Panc1 (cell line): ENCODE data around the gene CCDC146. TPM values are rescaled to one million over a fixed set of nuclear protein-coding genes. Genes with fewer than 3 reads are reported as not detected.

Experiments used
- ATAC-seq: fragments of 200-7000 bp; cut with Tn5 transposase; 2 replicates; pipeline ENCODE4 v1.9.1; 2020; ENCODE audit warnings: mild to moderate bottlenecking, moderate library complexity
- BruUV-seq: library from RNA; stranded (reverse); fragments of 400-500 nt; replicated peaks from 2 replicates; lab custom pipeline; 2021; lab: Mats Ljungman, UMichigan
- CTCF ChIA-PET: fragments of 300-600 bp; sonication (Branson Sonifier 250); formaldehyde crosslinking; loops from one replicate; lab custom pipeline; 2022; ENCODE audit warnings: antibody characterized with exemption; lab: Charles Lee
- POLR2A ChIA-PET: fragments of 300-600 bp; sonication (Branson Sonifier 250); formaldehyde crosslinking; loops from one replicate; lab custom pipeline; 2022; ENCODE audit warnings: antibody characterized with exemption; lab: Charles Lee
- DNase-seq: peaks from one replicate; pipeline ENCODE4 v3.0.0-alpha.2; 2010; ENCODE audit warnings: low read depth, low spot score
- H3K27ac ChIP-seq: 2 replicates; pipeline ENCODE4 v1.5.1; 2011; ENCODE audit warnings: mild to moderate bottlenecking, low read length, inconsistent platforms
- H3K27me3 ChIP-seq: fragments of 200-500 bp; sonication (Bioruptor generic); 2 replicates; pipeline ENCODE4 v1.6.0; 2014; ENCODE audit warnings: low read length, inconsistent platforms; ENCODE audit not compliant: control insufficient read depth, insufficient read depth
- H3K36me3 ChIP-seq: fragments of 200-500 bp; sonication (Bioruptor generic); 2 replicates; pipeline ENCODE4 v1.5.1; 2014; ENCODE audit warnings: inconsistent platforms, mild to moderate bottlenecking, low read length, moderate library complexity; ENCODE audit not compliant: control insufficient read depth, insufficient read depth
- H3K4me1 ChIP-seq: 2 replicates; pipeline ENCODE4 v1.5.1; 2011; ENCODE audit warnings: inconsistent platforms, mild to moderate bottlenecking, low read length, moderate library complexity; ENCODE audit not compliant: control insufficient read depth, insufficient read depth
- H3K4me3 ChIP-seq, 2 experiments: 2 replicates each; pipeline ENCODE4 v1.5.1; 2011 to 2012; ENCODE audit warnings: low read depth in 2 of 2, low read length in 2 of 2, mild to moderate bottlenecking in 2 of 2, inconsistent platforms in 1 of 2, moderate library complexity in 1 of 2
- H3K9me3 ChIP-seq: fragments of 200-500 bp; sonication (Bioruptor generic); 2 replicates; pipeline ENCODE4 v1.5.1; 2014; ENCODE audit warnings: low read depth, mild to moderate bottlenecking, inconsistent platforms, low read length, moderate library complexity; ENCODE audit not compliant: control insufficient read depth, insufficient read depth
- POLR2AphosphoS5 ChIP-seq: IDR thresholded peaks from 2 replicates; pipeline ENCODE4 v1.6.1; 2012; ENCODE audit warnings: mild to moderate bottlenecking, low read depth, low read length, moderate library complexity
- SIN3A ChIP-seq: IDR thresholded peaks from 2 replicates; pipeline ENCODE4 v1.6.1; 2012; ENCODE audit warnings: low read depth, mild to moderate bottlenecking, low read length, moderate library complexity, borderline replicate concordance; ENCODE audit not compliant: insufficient read depth
- TCF7L2 ChIP-seq: IDR thresholded peaks from 2 replicates; pipeline ENCODE4 v1.6.1; 2011; ENCODE audit warnings: mild to moderate bottlenecking, low read depth, low read length, inconsistent platforms
- in situ Hi-C: cut with HindIII; loops from 2 replicates; pipeline ENCODE4 v1.10.0; 2016; ENCODE audit warnings: low sequenced_read_pairs, low pct_unique_long_range_greater_than_20kb
- intact Hi-C: fragments of 100-400 bp; cut with micrococcal nuclease; formaldehyde crosslinking; loops from one replicate; pipeline ENCODE4 v1.10.0; 2022; ENCODE audit not compliant: unreplicated experiment
- total RNA-seq: library from RNA; stranded (reverse); gene quantifications from one replicate; pipeline ENCODE4 v1.2.1, GENCODE V29; 2021; ENCODE audit not compliant: unreplicated experiment
- TF ChIP-seq, protein P1 (sequence below), 2 experiments: IDR thresholded peaks; 2 replicates each; pipeline ENCODE4 v1.6.1; 2011 to 2012; ENCODE audit warnings: low read depth in 2 of 2, control low read depth in 1 of 2, low read length in 1 of 2, mild to moderate bottlenecking in 1 of 2, moderate library complexity in 1 of 2; ENCODE audit not compliant: insufficient read depth in 1 of 2
- TF ChIP-seq, protein P2 (sequence below): fragments of 450-650 bp; IDR thresholded peaks from 2 replicates; pipeline ENCODE4 v1.5.1; 2017; ENCODE audit warnings: mild to moderate bottlenecking

Gene CCDC146
- total RNA-seq, 1 experiment from 2014 or later: 1.2 TPM

DNA sequence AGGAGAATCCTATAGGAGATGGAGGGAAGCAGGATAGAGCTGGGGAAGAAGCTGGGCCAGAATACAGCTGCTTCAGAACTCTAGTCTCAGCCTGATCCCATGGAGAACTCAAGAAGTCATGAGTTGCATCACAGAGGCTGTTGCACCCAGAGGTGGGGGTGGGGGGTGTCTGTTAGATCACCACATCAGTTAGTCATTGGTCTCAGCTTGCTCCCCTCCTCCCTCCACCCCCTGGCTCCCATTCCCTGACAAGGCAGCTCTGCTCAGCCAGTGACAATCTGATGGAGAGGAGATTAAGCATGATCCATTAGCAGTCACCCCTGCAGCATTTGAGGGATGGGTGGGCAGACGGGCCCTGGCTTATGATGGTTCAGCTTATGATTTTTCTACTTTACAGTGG is 135.6 kb downstream of the CCDC146 start:
- intact Hi-C loops: no loop called here
- Histone ChIP-seq H3K27ac (no peak overlapping the region), H3K4me3 (no peak overlapping the region), H3K4me1 (no peaks in the 10 kb centered on the region), H3K36me3 (no peaks in the 10 kb centered on the region), H3K27me3 (no peaks in the 10 kb centered on the region; the same call in 1 of the 2 replicates), H3K9me3 (no peaks in the 10 kb centered on the region)
- DNase-seq (no peak), ATAC-seq (no peak)
- no peak for TF ChIP-seq SIN3A
- TF ChIP-seq TCF7L2: no peak
- no peak for TF ChIP-seq POLR2AphosphoS5
- TF ChIP-seq, protein P1, sequence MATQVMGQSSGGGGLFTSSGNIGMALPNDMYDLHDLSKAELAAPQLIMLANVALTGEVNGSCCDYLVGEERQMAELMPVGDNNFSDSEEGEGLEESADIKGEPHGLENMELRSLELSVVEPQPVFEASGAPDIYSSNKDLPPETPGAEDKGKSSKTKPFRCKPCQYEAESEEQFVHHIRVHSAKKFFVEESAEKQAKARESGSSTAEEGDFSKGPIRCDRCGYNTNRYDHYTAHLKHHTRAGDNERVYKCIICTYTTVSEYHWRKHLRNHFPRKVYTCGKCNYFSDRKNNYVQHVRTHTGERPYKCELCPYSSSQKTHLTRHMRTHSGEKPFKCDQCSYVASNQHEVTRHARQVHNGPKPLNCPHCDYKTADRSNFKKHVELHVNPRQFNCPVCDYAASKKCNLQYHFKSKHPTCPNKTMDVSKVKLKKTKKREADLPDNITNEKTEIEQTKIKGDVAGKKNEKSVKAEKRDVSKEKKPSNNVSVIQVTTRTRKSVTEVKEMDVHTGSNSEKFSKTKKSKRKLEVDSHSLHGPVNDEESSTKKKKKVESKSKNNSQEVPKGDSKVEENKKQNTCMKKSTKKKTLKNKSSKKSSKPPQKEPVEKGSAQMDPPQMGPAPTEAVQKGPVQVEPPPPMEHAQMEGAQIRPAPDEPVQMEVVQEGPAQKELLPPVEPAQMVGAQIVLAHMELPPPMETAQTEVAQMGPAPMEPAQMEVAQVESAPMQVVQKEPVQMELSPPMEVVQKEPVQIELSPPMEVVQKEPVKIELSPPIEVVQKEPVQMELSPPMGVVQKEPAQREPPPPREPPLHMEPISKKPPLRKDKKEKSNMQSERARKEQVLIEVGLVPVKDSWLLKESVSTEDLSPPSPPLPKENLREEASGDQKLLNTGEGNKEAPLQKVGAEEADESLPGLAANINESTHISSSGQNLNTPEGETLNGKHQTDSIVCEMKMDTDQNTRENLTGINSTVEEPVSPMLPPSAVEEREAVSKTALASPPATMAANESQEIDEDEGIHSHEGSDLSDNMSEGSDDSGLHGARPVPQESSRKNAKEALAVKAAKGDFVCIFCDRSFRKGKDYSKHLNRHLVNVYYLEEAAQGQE (IDR thresholded peaks at IDR 0.05; ENCODE audit: insufficient read depth in 1 of 2, low read depth in 2 of 2, low read length in 1 of 2): no peak
- TF ChIP-seq, protein P2, sequence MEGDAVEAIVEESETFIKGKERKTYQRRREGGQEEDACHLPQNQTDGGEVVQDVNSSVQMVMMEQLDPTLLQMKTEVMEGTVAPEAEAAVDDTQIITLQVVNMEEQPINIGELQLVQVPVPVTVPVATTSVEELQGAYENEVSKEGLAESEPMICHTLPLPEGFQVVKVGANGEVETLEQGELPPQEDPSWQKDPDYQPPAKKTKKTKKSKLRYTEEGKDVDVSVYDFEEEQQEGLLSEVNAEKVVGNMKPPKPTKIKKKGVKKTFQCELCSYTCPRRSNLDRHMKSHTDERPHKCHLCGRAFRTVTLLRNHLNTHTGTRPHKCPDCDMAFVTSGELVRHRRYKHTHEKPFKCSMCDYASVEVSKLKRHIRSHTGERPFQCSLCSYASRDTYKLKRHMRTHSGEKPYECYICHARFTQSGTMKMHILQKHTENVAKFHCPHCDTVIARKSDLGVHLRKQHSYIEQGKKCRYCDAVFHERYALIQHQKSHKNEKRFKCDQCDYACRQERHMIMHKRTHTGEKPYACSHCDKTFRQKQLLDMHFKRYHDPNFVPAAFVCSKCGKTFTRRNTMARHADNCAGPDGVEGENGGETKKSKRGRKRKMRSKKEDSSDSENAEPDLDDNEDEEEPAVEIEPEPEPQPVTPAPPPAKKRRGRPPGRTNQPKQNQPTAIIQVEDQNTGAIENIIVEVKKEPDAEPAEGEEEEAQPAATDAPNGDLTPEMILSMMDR: no peak
- ChIA-PET POLR2A (no interaction called here), CTCF (no interaction called here)
- no TSS peak for BruUV-seq
- in situ Hi-C loops: no loop called here

DNA sequence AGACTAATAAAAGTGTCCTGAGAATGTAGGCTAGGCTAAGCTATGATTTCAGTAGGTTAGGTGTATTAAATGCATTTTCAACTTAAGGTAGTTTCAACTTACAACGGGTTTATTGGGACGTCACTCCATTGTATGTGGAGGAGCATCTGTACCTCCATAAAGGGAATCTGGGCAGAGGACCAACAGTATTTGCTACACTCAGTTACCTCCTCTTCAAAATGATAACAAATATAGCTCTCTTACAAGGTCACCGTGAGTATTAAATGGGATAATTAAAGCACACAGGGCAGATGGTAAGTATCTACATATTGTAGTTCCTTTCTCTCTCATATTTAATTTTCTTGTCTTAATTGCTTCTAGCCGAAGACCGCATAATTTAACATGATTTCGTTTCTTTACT is 136.2 kb downstream of the CCDC146 start:
- Histone ChIP-seq H3K4me1 (no peaks in the 10 kb centered on the region), H3K27me3 (no peaks in the 10 kb centered on the region; the same call in 1 of the 2 replicates), H3K27ac (no peak overlapping the region), H3K36me3 (no peaks in the 10 kb centered on the region), H3K9me3 (no peaks in the 10 kb centered on the region), H3K4me3 (no peak overlapping the region)
- ATAC-seq: no peak
- TF ChIP-seq POLR2AphosphoS5: no peak
- TF ChIP-seq, protein P2: no peak
- TF ChIP-seq, protein P1 (IDR thresholded peaks at IDR 0.05; ENCODE audit: insufficient read depth in 1 of 2, low read depth in 2 of 2, low read length in 1 of 2): no peak
- no peak for TF ChIP-seq SIN3A
- no peak for TF ChIP-seq TCF7L2
- DNase-seq: no peak
- no TSS peak for BruUV-seq
- in situ Hi-C loops (no loop called here), intact Hi-C loops (no loop called here)
- POLR2A ChIA-PET: interaction anchor here (0.6 kb wide), 1 partner anchor 39 kb away, joined by 7 read pairs; no protein-coding TSS in a partner anchor
- CTCF ChIA-PET: no interaction called here
